Calu3 (cell line): ENCODE measurements around the gene KCNJ8. TPM values are rescaled to one million over a fixed set of nuclear protein-coding genes. Genes with fewer than 3 reads are reported as not detected.

Experiments used
- BruUV-seq: library from RNA; stranded (reverse); fragments of 400-500 nt; replicated peaks from 2 replicates; lab custom pipeline; 2021; lab: Mats Ljungman, UMichigan
- CTCF ChIA-PET: fragments of 300-600 bp; sonication (Branson Sonifier 250); formaldehyde crosslinking; loops from one replicate; lab custom pipeline; 2022; ENCODE audit warnings: antibody characterized with exemption; lab: Charles Lee
- DNase-seq: peaks from one replicate; pipeline ENCODE4 v3.0.0; 2022
- H3K27ac Mint-ChIP-seq: one replicate; pipeline ENCODE4 v1.8.0; 2022; ENCODE audit warnings: mixed read lengths; ENCODE audit not compliant: unreplicated experiment
- H3K27me3 Mint-ChIP-seq: one replicate; pipeline ENCODE4 v1.8.0; 2022; ENCODE audit warnings: mixed read lengths; ENCODE audit not compliant: unreplicated experiment
- H3K36me3 Mint-ChIP-seq: one replicate; pipeline ENCODE4 v1.8.0; 2022; ENCODE audit warnings: mild to moderate bottlenecking, moderate library complexity, mixed read lengths; ENCODE audit not compliant: insufficient read depth, unreplicated experiment
- H3K4me1 Mint-ChIP-seq: one replicate; pipeline ENCODE4 v1.8.0; 2022; ENCODE audit warnings: mild to moderate bottlenecking, low read depth, mixed read lengths; ENCODE audit not compliant: unreplicated experiment
- H3K4me3 Mint-ChIP-seq: one replicate; pipeline ENCODE4 v1.8.0; 2022; ENCODE audit warnings: mild to moderate bottlenecking, low read depth, moderate library complexity, mixed read lengths; ENCODE audit not compliant: unreplicated experiment
- H3K9me3 Mint-ChIP-seq: one replicate; pipeline ENCODE4 v1.8.0; 2022; ENCODE audit warnings: low read depth, mixed read lengths; ENCODE audit not compliant: unreplicated experiment
- intact Hi-C: fragments of 100-400 bp; cut with micrococcal nuclease; formaldehyde crosslinking; loops from one replicate; pipeline ENCODE4 v1.10.0; 2022; ENCODE audit not compliant: unreplicated experiment
- total RNA-seq: library from RNA; stranded (reverse); gene quantifications from 2 replicates; pipeline ENCODE4 v1.2.3, GENCODE V29; 2022
- TF ChIP-seq, protein P1 (sequence below): fragments of 200-600 bp; IDR thresholded peaks from one replicate; pipeline ENCODE4 v1.8.0; 2022; ENCODE audit warnings: antibody characterized with exemption; ENCODE audit not compliant: unreplicated experiment

Gene KCNJ8
- total RNA-seq, 1 experiment from 2014 or later = not detected

- no peaks in the 10 kb centered on the region for H3K36me3 Mint-ChIP-seq
- CTCF ChIA-PET = no interaction called here
- H3K4me1 Mint-ChIP-seq = no peaks in the 10 kb centered on the region
- DNase-seq = no peak
- no peak overlapping the region for H3K27ac Mint-ChIP-seq
- no peaks in the 10 kb centered on the region for H3K9me3 Mint-ChIP-seq
- intact Hi-C loops = no loop called here
- H3K27me3 Mint-ChIP-seq = no peaks in the 10 kb centered on the region
- no TSS peak for BruUV-seq
- TF ChIP-seq, protein P1, sequence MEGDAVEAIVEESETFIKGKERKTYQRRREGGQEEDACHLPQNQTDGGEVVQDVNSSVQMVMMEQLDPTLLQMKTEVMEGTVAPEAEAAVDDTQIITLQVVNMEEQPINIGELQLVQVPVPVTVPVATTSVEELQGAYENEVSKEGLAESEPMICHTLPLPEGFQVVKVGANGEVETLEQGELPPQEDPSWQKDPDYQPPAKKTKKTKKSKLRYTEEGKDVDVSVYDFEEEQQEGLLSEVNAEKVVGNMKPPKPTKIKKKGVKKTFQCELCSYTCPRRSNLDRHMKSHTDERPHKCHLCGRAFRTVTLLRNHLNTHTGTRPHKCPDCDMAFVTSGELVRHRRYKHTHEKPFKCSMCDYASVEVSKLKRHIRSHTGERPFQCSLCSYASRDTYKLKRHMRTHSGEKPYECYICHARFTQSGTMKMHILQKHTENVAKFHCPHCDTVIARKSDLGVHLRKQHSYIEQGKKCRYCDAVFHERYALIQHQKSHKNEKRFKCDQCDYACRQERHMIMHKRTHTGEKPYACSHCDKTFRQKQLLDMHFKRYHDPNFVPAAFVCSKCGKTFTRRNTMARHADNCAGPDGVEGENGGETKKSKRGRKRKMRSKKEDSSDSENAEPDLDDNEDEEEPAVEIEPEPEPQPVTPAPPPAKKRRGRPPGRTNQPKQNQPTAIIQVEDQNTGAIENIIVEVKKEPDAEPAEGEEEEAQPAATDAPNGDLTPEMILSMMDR = no peak
- no peak overlapping the region for H3K4me3 Mint-ChIP-seq
Measured at GRCh38 chr12:21818627-21819026, 44.1 kb upstream of the KCNJ8 start.

DNA sequence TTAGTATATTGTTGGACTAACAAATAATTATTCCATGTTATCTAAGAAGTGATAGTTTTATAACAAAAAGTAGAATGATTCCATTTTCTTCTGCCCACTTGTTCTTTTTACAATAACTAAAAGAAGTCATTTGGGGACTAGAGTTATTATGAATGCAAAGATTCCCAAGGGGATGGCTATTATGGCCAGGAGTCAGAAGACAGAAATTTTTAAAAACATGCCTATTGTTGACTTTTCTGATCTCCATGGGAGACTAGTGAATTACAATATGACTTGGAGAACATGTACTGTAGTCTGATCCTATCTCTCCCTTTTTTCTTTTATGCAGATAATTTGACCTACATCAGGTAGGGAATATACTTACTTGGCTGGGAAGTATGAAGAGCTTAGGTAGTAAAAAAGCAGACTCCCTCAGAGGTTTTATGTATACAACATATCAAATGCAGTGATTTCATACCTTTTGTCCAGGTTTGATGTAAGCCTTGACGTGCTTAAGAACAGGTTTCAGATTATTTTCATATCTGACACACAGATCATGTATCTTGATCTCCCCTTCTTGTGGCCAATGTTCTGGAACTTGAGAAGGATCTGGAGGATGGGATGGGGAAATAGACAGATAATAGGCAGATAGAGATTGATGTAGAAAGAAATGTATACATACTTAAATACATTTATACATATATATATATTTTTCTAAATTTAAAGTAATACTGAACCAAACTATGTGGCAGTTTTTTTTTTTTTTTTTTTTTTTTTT, 41.0 kb upstream of the KCNJ8 start:
- TF ChIP-seq, protein P1 = no peak
- intact Hi-C loops = no loop called here
- Mint-ChIP-seq H3K36me3 (no peaks in the 10 kb centered on the region), H3K9me3 (no peaks in the 10 kb centered on the region), H3K27ac (no peak overlapping the region), H3K4me3 (no peak overlapping the region), H3K4me1 (no peaks in the 10 kb centered on the region), H3K27me3 (no peaks in the 10 kb centered on the region)
- CTCF ChIA-PET = no interaction called here
- DNase-seq = no peak
- no TSS peak for BruUV-seq

DNA sequence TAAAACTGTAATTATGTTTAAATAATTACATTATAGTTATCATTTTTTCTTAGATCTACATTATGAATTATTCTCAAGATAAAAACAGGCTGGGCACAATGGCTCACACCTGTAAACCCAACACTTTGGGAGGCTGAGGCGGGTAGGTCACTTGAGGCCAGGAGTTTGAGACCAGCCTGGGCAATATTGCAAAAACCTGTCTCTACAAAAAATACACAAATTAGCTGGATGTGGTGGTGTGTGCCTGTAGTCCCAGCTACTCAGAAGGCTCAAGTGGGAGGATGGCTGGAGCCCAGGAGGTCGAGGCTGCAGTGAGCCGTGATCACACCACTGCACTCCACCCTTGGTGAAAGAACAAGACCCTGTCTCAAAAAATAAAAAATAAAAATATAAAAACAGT, 40.3 kb upstream of the KCNJ8 start:
- TF ChIP-seq, protein P1 = no peak
- CTCF ChIA-PET = no interaction called here
- Mint-ChIP-seq H3K36me3 (no peaks in the 10 kb centered on the region), H3K9me3 (no peaks in the 10 kb centered on the region), H3K4me3 (no peak overlapping the region), H3K27ac (no peak overlapping the region), H3K27me3 (no peaks in the 10 kb centered on the region), H3K4me1 (no peaks in the 10 kb centered on the region)
- BruUV-seq = no TSS peak
- DNase-seq = no peak
- intact Hi-C loops = no loop called here

DNA sequence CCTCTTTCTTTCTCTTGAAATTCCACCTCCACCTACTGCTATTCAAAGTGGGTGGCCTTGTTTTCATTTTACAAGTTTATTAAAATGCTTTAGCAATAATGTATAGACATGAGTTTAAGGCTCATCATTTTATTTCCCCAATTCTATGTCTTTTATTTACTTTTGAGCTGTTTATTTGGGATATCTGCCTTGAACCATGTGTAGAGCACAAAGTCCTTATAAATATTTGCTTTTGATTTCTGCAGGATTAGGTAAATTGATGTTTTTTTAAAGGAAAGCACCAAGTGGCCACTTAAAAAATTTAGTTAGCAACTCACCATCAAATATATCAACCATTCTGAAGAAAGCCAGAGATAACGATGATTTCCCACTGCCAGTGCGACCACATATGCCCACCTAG, 39.8 kb upstream of the KCNJ8 start:
- TF ChIP-seq, protein P1 = no peak
- Mint-ChIP-seq H3K27ac (no peak overlapping the region), H3K4me3 (no peak overlapping the region), H3K27me3 (no peaks in the 10 kb centered on the region), H3K4me1 (no peaks in the 10 kb centered on the region), H3K36me3 (no peaks in the 10 kb centered on the region), H3K9me3 (no peaks in the 10 kb centered on the region)
- CTCF ChIA-PET = no interaction called here
- no TSS peak for BruUV-seq
- intact Hi-C loops = no loop called here
- no peak for DNase-seq
